Loucy (cell line): ENCODE results near the gene STUM.

Source experiments
- EZH2phosphoT487 ChIP-seq: fragments of 200-600 bp; IDR thresholded peaks from 2 replicates; pipeline ENCODE4 v1.6.1; 2018; ENCODE audit warnings: antibody characterized with exemption, mild to moderate bottlenecking, moderate library complexity, borderline replicate concordance
- TF ChIP-seq, protein P1 (sequence below): fragments of 200-600 bp; sonication (generic); conservative IDR thresholded peaks from 2 replicates; pipeline ENCODE4 v1.5.1; 2014; ENCODE audit warnings: mild to moderate bottlenecking, antibody characterized with exemption, low read length

- TF ChIP-seq, protein P1, sequence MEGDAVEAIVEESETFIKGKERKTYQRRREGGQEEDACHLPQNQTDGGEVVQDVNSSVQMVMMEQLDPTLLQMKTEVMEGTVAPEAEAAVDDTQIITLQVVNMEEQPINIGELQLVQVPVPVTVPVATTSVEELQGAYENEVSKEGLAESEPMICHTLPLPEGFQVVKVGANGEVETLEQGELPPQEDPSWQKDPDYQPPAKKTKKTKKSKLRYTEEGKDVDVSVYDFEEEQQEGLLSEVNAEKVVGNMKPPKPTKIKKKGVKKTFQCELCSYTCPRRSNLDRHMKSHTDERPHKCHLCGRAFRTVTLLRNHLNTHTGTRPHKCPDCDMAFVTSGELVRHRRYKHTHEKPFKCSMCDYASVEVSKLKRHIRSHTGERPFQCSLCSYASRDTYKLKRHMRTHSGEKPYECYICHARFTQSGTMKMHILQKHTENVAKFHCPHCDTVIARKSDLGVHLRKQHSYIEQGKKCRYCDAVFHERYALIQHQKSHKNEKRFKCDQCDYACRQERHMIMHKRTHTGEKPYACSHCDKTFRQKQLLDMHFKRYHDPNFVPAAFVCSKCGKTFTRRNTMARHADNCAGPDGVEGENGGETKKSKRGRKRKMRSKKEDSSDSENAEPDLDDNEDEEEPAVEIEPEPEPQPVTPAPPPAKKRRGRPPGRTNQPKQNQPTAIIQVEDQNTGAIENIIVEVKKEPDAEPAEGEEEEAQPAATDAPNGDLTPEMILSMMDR: no peak
- TF ChIP-seq EZH2phosphoT487: no peak
These were observed 42.0 kb downstream of the STUM start for GRCh38 chr1:226590614-226591013.
